Brain microvascular endothelial cell (primary cell): ENCODE measurements around the gene TMC8.
A peak's percentile ranks its signal among the peaks of the same experiment; 100 is the strongest.

Source experiments
- DNase-seq: peaks from one replicate; pipeline ENCODE4 v3.0.0-alpha.2; 2020
- H3K27ac ChIP-seq: fragments of 250-450 bp; sonication (Bioruptor Pico); 2 replicates; pipeline ENCODE4 v1.5.1; 2020; ENCODE audit warnings: mild to moderate bottlenecking, moderate library complexity
- H3K27me3 ChIP-seq: fragments of 250-450 bp; sonication (Bioruptor Pico); replicated peaks from 2 replicates; pipeline ENCODE4 v1.5.1; 2020; ENCODE audit warnings: mild to moderate bottlenecking
- H3K36me3 ChIP-seq: fragments of 250-450 bp; sonication (Bioruptor Pico); replicated peaks from 2 replicates; pipeline ENCODE4 v1.5.1; 2020; ENCODE audit warnings: mild to moderate bottlenecking
- H3K4me3 ChIP-seq: 2 replicates; pipeline ENCODE4 v1.5.1; 2011; ENCODE audit warnings: low read depth, mild to moderate bottlenecking, control low read depth, low read length, moderate library complexity
- CTCF ChIP-seq: IDR thresholded peaks from 2 replicates; pipeline ENCODE4 v1.5.1; 2011; ENCODE audit warnings: low read depth, mild to moderate bottlenecking, moderate library complexity, low read length, control low read depth, inconsistent platforms; ENCODE audit errors: missing control alignments
- in situ Hi-C: cut with HindIII; loops from 2 replicates; pipeline ENCODE4 v1.10.0; 2017; ENCODE audit warnings: low sequenced_read_pairs, low pct_ligation_motif_present

The TMC8 gene

DNA sequence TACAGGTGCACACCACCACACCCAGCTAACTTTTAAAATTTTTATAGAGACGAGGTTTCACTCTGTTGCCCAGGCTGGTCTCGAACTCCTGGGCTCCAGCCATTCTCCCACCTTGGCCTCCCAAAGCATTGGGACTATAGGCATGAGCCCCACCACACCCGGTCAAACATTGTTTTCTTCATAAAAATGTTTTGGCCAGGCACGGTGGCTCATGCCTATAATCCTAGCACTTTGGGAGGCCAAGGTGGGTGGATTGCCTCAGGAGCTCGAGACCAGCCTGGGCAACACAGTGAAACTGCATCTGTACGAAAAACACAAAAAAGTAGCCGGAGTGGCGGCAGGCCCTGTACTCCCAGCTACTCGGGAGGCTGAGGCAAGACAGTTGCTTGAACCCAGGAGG, 14.2 kb upstream of the TMC8 start:
- H3K36me3 ChIP-seq: no peaks in the 10 kb centered on the region
- in situ Hi-C loops: no loop called here
- no peaks in the 10 kb centered on the region for H3K27me3 ChIP-seq
- TF ChIP-seq CTCF: no peak
- H3K27ac ChIP-seq: no peak overlapping the region
- no peak for DNase-seq
- H3K4me3 ChIP-seq: no peak overlapping the region

GRCh38 chr17:78117027-78117981, 13.3 kb upstream of the TMC8 start:
- Histone ChIP-seq H3K4me3 (no peak overlapping the region), H3K36me3 (no peaks in the 10 kb centered on the region), H3K27ac (no peak overlapping the region), H3K27me3 (no peaks in the 10 kb centered on the region)
- in situ Hi-C loops: no loop called here
- TF ChIP-seq CTCF: peak; percentile 33
- no peak for DNase-seq

GRCh38 chr17:78118801-78119241, 11.8 kb upstream of the TMC8 start:
- no peak overlapping the region for H3K27ac ChIP-seq
- in situ Hi-C loops: no loop called here
- H3K27me3 ChIP-seq: no peaks in the 10 kb centered on the region
- peaks cover 4% of the 10 kb centered on the region for H3K36me3 ChIP-seq
- TF ChIP-seq CTCF: no peak
- no peak for DNase-seq
- no peak overlapping the region for H3K4me3 ChIP-seq

DNA sequence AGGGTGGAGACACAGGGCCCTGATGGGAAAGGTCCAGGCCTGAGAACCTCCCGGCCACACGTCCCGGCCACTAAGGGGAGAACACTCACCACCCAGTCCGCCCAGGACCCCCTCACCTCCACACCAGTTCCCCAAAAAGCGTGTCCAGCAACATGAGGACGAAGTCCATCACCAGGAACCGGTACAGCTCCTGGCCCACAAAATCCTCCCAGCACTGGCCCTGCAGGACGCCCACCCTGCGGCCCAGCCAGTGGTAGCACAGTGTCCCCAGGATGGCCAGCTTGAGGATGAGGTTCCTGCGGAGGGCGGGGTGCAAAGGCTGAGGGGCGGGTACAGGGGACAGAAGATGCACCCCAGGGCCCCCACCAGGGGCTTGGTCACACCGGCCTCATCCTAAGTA, 10.0 kb upstream of the TMC8 start:
- Histone ChIP-seq H3K4me3 (no peak overlapping the region), H3K36me3 (peaks cover 4% of the 10 kb centered on the region), H3K27ac (no peak overlapping the region), H3K27me3 (no peaks in the 10 kb centered on the region)
- TF ChIP-seq CTCF: no peak
- in situ Hi-C loops: no loop called here
- no peak for DNase-seq

GRCh38 chr17:78120971-78121800, 9.4 kb upstream of the TMC8 start:
- DNase-seq: no peak
- in situ Hi-C loops: no loop called here

More at GRCh38 chr17:78120971-78121800, 9.4 kb upstream of the TMC8 start:
- Histone ChIP-seq H3K36me3 (peaks cover 4% of the 10 kb centered on the region), H3K27ac (no peak overlapping the region), H3K27me3 (no peaks in the 10 kb centered on the region), H3K4me3 (no peak overlapping the region)
- no peak for TF ChIP-seq CTCF
